ENCODE results near the gene ACTG2. TPM values are rescaled to one million over a fixed set of nuclear protein-coding genes. Genes with fewer than 3 reads are reported as not detected.
"Not testable (repeated sequence)": the region's sequence is repeated elsewhere in the genome, so short reads cannot be mapped to it uniquely, and the experiment has no call there.

The ACTG2 gene
- 60.6 TPM for polyA plus RNA-seq (2012; ENCODE audit: insufficient read depth, insufficient read length)

GRCh38 chr2:73892631-73893329, at the start of gene ACTG2:
Gene ACTG2 (plus strand): TSS chr2:73893008. CDS start chr2:73901312, 8,304 bp downstream.
- H3K4me3 ChIP-seq (ENCODE audit: low read length): no peak within 1 kb of the TSS
- no peak for DNase-seq (ENCODE audit: low read depth, low spot score)

- no peak for DNase-seq (ENCODE audit: low read depth, low spot score)
These were observed 48.7 kb upstream of the ACTG2 start for GRCh38 chr2:73844087-73844486.

GRCh38 chr2:73850009-73850408, 42.8 kb upstream of the ACTG2 start:
- H3K4me3 ChIP-seq (ENCODE audit: low read length): no peak overlapping the region
- no peak for DNase-seq (ENCODE audit: low read depth, low spot score)

More at GRCh38 chr2:73844087-73844486, 48.7 kb upstream of the ACTG2 start:
- H3K4me3 ChIP-seq (ENCODE audit: low read length): no peak overlapping the region

GRCh38 chr2:73851274-73851673, 41.5 kb upstream of the ACTG2 start:
- no peak overlapping the region for H3K4me3 ChIP-seq (ENCODE audit: low read length)
- no peak for DNase-seq (ENCODE audit: low read depth, low spot score)

- DNase-seq (ENCODE audit: low read depth, low spot score): no peak
- H3K4me3 ChIP-seq (ENCODE audit: low read length): no peak overlapping the region
These were observed 40.8 kb upstream of the ACTG2 start for GRCh38 chr2:73852020-73852419.

- DNase-seq (ENCODE audit: low read depth, low spot score): no peak
- no peak overlapping the region for H3K4me3 ChIP-seq (ENCODE audit: low read length)
These were observed 37.3 kb upstream of the ACTG2 start for GRCh38 chr2:73855526-73855925.

- DNase-seq (ENCODE audit: low read depth, low spot score): no peak
- no peak overlapping the region for H3K4me3 ChIP-seq (ENCODE audit: low read length)
These were observed 36.6 kb upstream of the ACTG2 start for GRCh38 chr2:73856214-73856613.

GRCh38 chr2:73859721-73860586, 32.9 kb upstream of the ACTG2 start:
- H3K4me3 ChIP-seq (ENCODE audit: low read length): no peak overlapping the region
- no peak for DNase-seq (ENCODE audit: low read depth, low spot score)

- H3K4me3 ChIP-seq (ENCODE audit: low read length): no peak overlapping the region
- DNase-seq (ENCODE audit: low read depth, low spot score): no peak
These were observed 29.8 kb upstream of the ACTG2 start for GRCh38 chr2:73862987-73863386.

- no peak overlapping the region for H3K4me3 ChIP-seq (ENCODE audit: low read length)
- no peak for DNase-seq (ENCODE audit: low read depth, low spot score)
These were observed 24.4 kb upstream of the ACTG2 start for GRCh38 chr2:73868204-73868978.

GRCh38 chr2:73870084-73870483, 22.7 kb upstream of the ACTG2 start:
- no peak overlapping the region for H3K4me3 ChIP-seq (ENCODE audit: low read length)
- DNase-seq (ENCODE audit: low read depth, low spot score): no peak

GRCh38 chr2:73877071-73877802, 15.6 kb upstream of the ACTG2 start:
- H3K4me3 ChIP-seq (ENCODE audit: low read length): no peak overlapping the region
- no peak for DNase-seq (ENCODE audit: low read depth, low spot score)

- not testable (repeated sequence) for H3K4me3 ChIP-seq (ENCODE audit: low read length); DNase-seq (ENCODE audit: low read depth, low spot score)
These were observed 14.8 kb upstream of the ACTG2 start for GRCh38 chr2:73877984-73878383.

GRCh38 chr2:73885406-73885805, 7.4 kb upstream of the ACTG2 start:
- H3K4me3 ChIP-seq (ENCODE audit: low read length): no peak overlapping the region
- no peak for DNase-seq (ENCODE audit: low read depth, low spot score)

GRCh38 chr2:73886357-73886756, 6.5 kb upstream of the ACTG2 start:
- no peak for DNase-seq (ENCODE audit: low read depth, low spot score)
- no peak overlapping the region for H3K4me3 ChIP-seq (ENCODE audit: low read length)

- H3K4me3 ChIP-seq (ENCODE audit: low read length); DNase-seq (ENCODE audit: low read depth, low spot score): not testable (repeated sequence)
These were observed 5.0 kb upstream of the ACTG2 start for GRCh38 chr2:73887596-73888353.

GRCh38 chr2:73888388-73888787, 4.4 kb upstream of the ACTG2 start:
- DNase-seq (ENCODE audit: low read depth, low spot score): no peak
- no peak overlapping the region for H3K4me3 ChIP-seq (ENCODE audit: low read length)

- no peak for DNase-seq (ENCODE audit: low read depth, low spot score)
These were observed 3.6 kb upstream of the ACTG2 start for GRCh38 chr2:73889206-73889605.

More at GRCh38 chr2:73889206-73889605, 3.6 kb upstream of the ACTG2 start:
- H3K4me3 ChIP-seq (ENCODE audit: low read length): no peak overlapping the region

Data from Jurkat, Clone E6-1 (cell line).